Osteoblast (primary cell): ENCODE results near the gene BIRC7. TPM values are rescaled to one million over a fixed set of nuclear protein-coding genes. Genes with fewer than 3 reads are reported as not detected.

Experiments used
- DNase-seq: peaks from one replicate; pipeline ENCODE4 v3.0.0; 2011; ENCODE audit warnings: low spot score, mixed read lengths; ENCODE audit not compliant: insufficient read length; ENCODE audit errors: missing footprints
- H2AFZ ChIP-seq: 2 replicates; pipeline ENCODE4 v1.6.0; 2011; ENCODE audit warnings: mild to moderate bottlenecking, low read length
- H3K27ac ChIP-seq: 2 replicates; pipeline ENCODE4 v1.5.1; 2011; ENCODE audit warnings: mild to moderate bottlenecking, low read depth, low read length, moderate library complexity
- H3K27me3 ChIP-seq: 2 replicates; pipeline ENCODE4 v1.6.0; 2012; ENCODE audit warnings: mild to moderate bottlenecking, control low read depth, inconsistent platforms, low read length, moderate library complexity; ENCODE audit not compliant: insufficient read depth
- H3K36me3 ChIP-seq: 2 replicates; pipeline ENCODE4 v1.5.1; 2011; ENCODE audit warnings: mild to moderate bottlenecking, low read length, control low read depth, moderate library complexity; ENCODE audit not compliant: insufficient read depth
- H3K4me1 ChIP-seq: 2 replicates; pipeline ENCODE4 v1.5.1; 2011; ENCODE audit warnings: mild to moderate bottlenecking, low read length, control low read depth, moderate library complexity; ENCODE audit not compliant: insufficient read depth
- H3K4me2 ChIP-seq: 2 replicates; pipeline ENCODE4 v1.6.0; 2011; ENCODE audit warnings: mild to moderate bottlenecking, low read length; ENCODE audit not compliant: insufficient read depth
- H3K4me3 ChIP-seq: fragments of 200-600 bp; sonication (generic); 3 replicates; pipeline ENCODE4 v1.5.1; 2012; ENCODE audit warnings: mild to moderate bottlenecking, low read length, inconsistent platforms; ENCODE audit not compliant: insufficient read depth
- H3K79me2 ChIP-seq: 2 replicates; pipeline ENCODE4 v1.6.0; 2012; ENCODE audit warnings: mild to moderate bottlenecking, low read length, control low read depth, inconsistent platforms; ENCODE audit not compliant: insufficient read depth
- H3K9me3 ChIP-seq: 2 replicates; pipeline ENCODE4 v1.5.1; 2011; ENCODE audit warnings: low read depth, low read length, control low read depth
- H4K20me1 ChIP-seq: 2 replicates; pipeline ENCODE4 v1.6.0; 2012; ENCODE audit warnings: mild to moderate bottlenecking, low read length, control low read depth; ENCODE audit not compliant: insufficient read depth
- total RNA-seq: library from RNA; depleted of rRNA; stranded (reverse); fragments of >200 nt; gene quantifications from 2 replicates; pipeline ENCODE4 v1.2.3, GENCODE V29; 2012
- TF ChIP-seq, protein P1 (sequence below): IDR thresholded peaks from 2 replicates; pipeline ENCODE4 v1.5.1; 2011; ENCODE audit warnings: mild to moderate bottlenecking, low read depth, low read length, moderate library complexity; ENCODE audit errors: extremely low read depth

BIRC7 gene
- total RNA-seq, 1 donor = under 0.01 TPM

DNA sequence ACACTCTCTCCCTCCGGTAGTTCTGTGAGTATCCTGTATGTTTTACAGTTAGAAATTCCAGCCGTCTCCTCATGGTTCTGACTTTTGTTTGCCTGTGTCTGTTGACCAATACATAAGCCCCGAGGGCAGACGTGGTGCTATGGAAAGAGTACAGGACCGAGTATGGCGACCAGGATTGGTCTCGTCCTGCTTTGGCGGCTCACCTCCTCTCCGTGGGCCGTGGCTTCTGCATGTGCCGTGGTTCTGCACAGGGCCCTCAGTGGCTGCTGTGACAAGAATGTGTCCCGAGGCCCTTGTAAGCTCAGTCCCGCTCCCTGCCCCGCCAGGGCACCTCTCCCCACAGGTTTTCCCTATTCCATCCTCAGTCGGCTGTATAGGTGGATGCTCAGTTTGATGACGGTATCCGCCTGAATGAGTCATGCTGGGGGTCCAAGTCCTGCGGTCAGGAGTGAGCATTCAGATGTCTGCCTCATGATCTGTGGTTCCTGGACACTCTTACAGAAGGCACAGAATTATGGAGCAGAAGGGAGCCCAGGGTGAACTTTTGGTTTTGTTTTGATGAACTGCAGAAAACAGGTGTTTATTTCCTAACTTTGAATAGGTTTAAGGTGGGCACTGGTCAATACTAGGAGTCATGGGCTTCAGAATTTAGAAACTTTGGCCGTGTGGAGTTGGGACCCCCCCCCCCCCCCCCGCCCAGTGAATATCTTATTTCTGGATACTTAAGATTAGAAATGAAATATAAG, 38.1 kb downstream of the BIRC7 start:
- Histone ChIP-seq H3K4me2 (peak overlapping the region; percentile 97), H3K4me1 (peaks cover 16% of the 10 kb centered on the region), H3K27ac (peak overlapping the region; percentile 72), H3K36me3 (peaks cover 35% of the 10 kb centered on the region), H3K27me3 (peaks cover 7% of the 10 kb centered on the region), H4K20me1 (peaks cover 61% of the 10 kb centered on the region), H3K9me3 (no peaks in the 10 kb centered on the region), H3K4me3 (peak overlapping the region; percentile 96), H3K79me2 (peaks cover 71% of the 10 kb centered on the region), H2AFZ (no peak overlapping the region)
- TF ChIP-seq, protein P1, sequence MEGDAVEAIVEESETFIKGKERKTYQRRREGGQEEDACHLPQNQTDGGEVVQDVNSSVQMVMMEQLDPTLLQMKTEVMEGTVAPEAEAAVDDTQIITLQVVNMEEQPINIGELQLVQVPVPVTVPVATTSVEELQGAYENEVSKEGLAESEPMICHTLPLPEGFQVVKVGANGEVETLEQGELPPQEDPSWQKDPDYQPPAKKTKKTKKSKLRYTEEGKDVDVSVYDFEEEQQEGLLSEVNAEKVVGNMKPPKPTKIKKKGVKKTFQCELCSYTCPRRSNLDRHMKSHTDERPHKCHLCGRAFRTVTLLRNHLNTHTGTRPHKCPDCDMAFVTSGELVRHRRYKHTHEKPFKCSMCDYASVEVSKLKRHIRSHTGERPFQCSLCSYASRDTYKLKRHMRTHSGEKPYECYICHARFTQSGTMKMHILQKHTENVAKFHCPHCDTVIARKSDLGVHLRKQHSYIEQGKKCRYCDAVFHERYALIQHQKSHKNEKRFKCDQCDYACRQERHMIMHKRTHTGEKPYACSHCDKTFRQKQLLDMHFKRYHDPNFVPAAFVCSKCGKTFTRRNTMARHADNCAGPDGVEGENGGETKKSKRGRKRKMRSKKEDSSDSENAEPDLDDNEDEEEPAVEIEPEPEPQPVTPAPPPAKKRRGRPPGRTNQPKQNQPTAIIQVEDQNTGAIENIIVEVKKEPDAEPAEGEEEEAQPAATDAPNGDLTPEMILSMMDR = no peak
- peak; percentile 99 for DNase-seq

- DNase-seq = no peak
- Histone ChIP-seq H3K36me3 (peaks cover 43% of the 10 kb centered on the region), H3K9me3 (no peaks in the 10 kb centered on the region), H3K27me3 (peaks cover 2% of the 10 kb centered on the region), H2AFZ (no peak overlapping the region), H3K4me2 (peak overlapping the region; percentile 97), H3K27ac (peak overlapping the region; percentile 72), H4K20me1 (peaks cover 61% of the 10 kb centered on the region), H3K4me3 (peak overlapping the region; percentile 45), H3K79me2 (peaks cover 76% of the 10 kb centered on the region), H3K4me1 (peaks cover 14% of the 10 kb centered on the region)
- TF ChIP-seq, protein P1 = no peak
Measured at GRCh38 chr20:63274381-63275228, 38.9 kb downstream of the BIRC7 start.

- no peak overlapping the region for H3K4me2 ChIP-seq
- no peaks in the 10 kb centered on the region for H3K9me3 ChIP-seq
- peaks cover 54% of the 10 kb centered on the region for H3K36me3 ChIP-seq
- peaks cover 14% of the 10 kb centered on the region for H3K4me1 ChIP-seq
- H3K79me2 ChIP-seq = peaks cover 86% of the 10 kb centered on the region
- no peak overlapping the region for H2AFZ ChIP-seq
- DNase-seq = no peak
- no peaks in the 10 kb centered on the region for H3K27me3 ChIP-seq
- no peak overlapping the region for H3K27ac ChIP-seq
- peaks cover 66% of the 10 kb centered on the region for H4K20me1 ChIP-seq
- no peak overlapping the region for H3K4me3 ChIP-seq
- TF ChIP-seq, protein P1 = no peak
Measured at GRCh38 chr20:63275825-63276224, 40.1 kb downstream of the BIRC7 start.

GRCh38 chr20:63276956-63277355, 41.3 kb downstream of the BIRC7 start:
- no peak overlapping the region for H3K27ac ChIP-seq
- no peak for DNase-seq
- H3K4me1 ChIP-seq = peaks cover 9% of the 10 kb centered on the region
- H3K36me3 ChIP-seq = peaks cover 66% of the 10 kb centered on the region
- H3K27me3 ChIP-seq = no peaks in the 10 kb centered on the region
- peaks cover 85% of the 10 kb centered on the region for H3K79me2 ChIP-seq
- no peak overlapping the region for H2AFZ ChIP-seq
- no peak overlapping the region for H3K4me3 ChIP-seq
- H3K4me2 ChIP-seq = no peak overlapping the region
- H4K20me1 ChIP-seq = peaks cover 75% of the 10 kb centered on the region
- TF ChIP-seq, protein P1 = no peak
- no peaks in the 10 kb centered on the region for H3K9me3 ChIP-seq
